ENCODE data around the gene HIF3A. TPM values are rescaled to one million over a fixed set of nuclear protein-coding genes. Genes with fewer than 3 reads are reported as not detected.

The HIF3A gene
- total RNA-seq, 4 donors from 2014 or later, result 33.3 to 222 (median 60.3) TPM

GRCh38 chr19:46344363-46344762, 47.5 kb downstream of the HIF3A start:
- TF ChIP-seq CTCF (IDR thresholded peaks at IDR 0.05; ENCODE audit: low read depth), result no peak

GRCh38 chr19:46345157-46345556, 48.3 kb downstream of the HIF3A start:
- no peak for TF ChIP-seq CTCF (IDR thresholded peaks at IDR 0.05; ENCODE audit: low read depth)

DNA sequence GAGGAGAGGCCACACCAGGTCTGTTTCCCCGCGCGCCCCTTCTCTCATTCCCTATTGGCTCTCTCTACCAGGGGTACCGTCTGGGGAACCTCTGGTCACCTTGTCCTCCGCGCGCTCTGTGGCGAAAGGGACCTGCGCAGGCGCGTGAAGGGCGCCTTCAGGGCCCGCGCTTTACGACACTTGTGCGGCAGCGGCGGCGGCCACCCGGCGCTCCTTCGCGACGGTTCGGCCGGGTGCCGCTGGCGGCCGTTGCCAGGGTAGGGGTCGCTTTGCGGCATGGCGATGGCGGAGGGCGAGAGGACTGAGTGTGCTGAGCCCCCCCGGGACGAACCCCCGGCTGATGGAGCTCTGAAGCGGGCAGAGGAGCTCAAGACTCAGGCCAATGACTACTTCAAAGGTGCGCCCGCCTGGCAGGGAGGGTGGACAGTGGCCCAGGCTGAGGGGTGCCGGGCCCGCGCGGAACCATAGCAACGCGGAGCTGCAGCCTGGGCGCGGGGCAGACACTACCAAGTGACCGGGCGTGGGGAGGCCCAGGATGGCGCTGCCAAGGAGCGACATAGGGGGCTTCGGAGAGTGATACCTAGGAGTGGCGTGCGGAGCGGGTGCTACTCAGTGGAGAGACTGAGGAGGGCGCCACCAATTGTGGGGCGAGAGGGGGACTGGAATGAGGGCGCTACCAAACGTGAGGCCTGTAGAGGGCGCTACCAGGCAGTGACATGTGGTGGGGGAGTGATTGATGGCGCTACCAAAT, 50.2 kb downstream of the HIF3A start, which contains the start of gene PPP5C:
Gene PPP5C, plus strand, starts transcription at position 267 of the 751 bp plus-strand sequence. Its CDS starts 10 bp downstream, at position 277.
- TF ChIP-seq CTCF (IDR thresholded peaks at IDR 0.05; ENCODE audit: low read depth), result no peak

DNA sequence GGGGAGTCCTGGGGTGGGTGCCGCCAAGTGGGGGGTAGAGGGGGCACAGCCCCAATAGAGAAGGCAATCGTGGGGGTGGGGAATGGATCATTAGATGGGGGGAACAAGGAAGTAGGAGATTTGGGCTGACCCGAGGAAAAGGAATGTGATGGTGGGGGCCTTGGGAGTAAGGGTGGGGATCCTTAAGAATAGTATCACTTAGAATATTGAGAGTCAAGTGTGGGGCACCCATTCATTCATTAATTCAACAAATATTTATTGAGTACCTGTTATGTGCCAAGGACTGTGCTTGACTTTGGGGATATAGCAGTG, 50.7 kb downstream of the HIF3A start:
- no peak for TF ChIP-seq CTCF (IDR thresholded peaks at IDR 0.05; ENCODE audit: low read depth)

GRCh38 chr19:46347985-46348384, 51.1 kb downstream of the HIF3A start:
- no peak for TF ChIP-seq CTCF (IDR thresholded peaks at IDR 0.05; ENCODE audit: low read depth)

- TF ChIP-seq CTCF (IDR thresholded peaks at IDR 0.05; ENCODE audit: low read depth), result no peak
These were observed 52.6 kb downstream of the HIF3A start for GRCh38 chr19:46349311-46349993.

- TF ChIP-seq CTCF (IDR thresholded peaks at IDR 0.05; ENCODE audit: low read depth), result no peak
These were observed 53.4 kb downstream of the HIF3A start for GRCh38 chr19:46350029-46350757.

Data from subcutaneous adipose tissue (tissue), 4 donors.